SK-N-SH (cell line): ENCODE results near the gene HIRA. TPM values are rescaled to one million over a fixed set of nuclear protein-coding genes. Genes with fewer than 3 reads are reported as not detected.

Source experiments
- CTCF ChIA-PET: fragments of 300-600, 350-600 bp; formaldehyde crosslinking; extraction: SDS; loops from one replicate; lab custom pipeline; 2021; lab: Yijun Ruan, JAX
- POLR2A ChIA-PET: fragments of 350-600 bp; sonication (Branson Sonifier 250); formaldehyde crosslinking; extraction: SDS; loops from one replicate; lab custom pipeline; 2020; ENCODE audit warnings: antibody characterized with exemption, inconsistent platforms; lab: Yijun Ruan, JAX
- DNase-seq: peaks from one replicate; pipeline ENCODE4 v3.0.0; 2012
- H2AFZ ChIP-seq: fragments of 200-600 bp; sonication (generic); 2 replicates; pipeline ENCODE4 v1.8.1; 2016; ENCODE audit warnings: antibody characterized with exemption, mild to moderate bottlenecking, low read depth
- H3F3A ChIP-seq: fragments of 200-600 bp; sonication (generic); replicated peaks from 2 replicates; pipeline ENCODE3; 2016; ENCODE audit warnings: antibody characterized with exemption, mild to moderate bottlenecking; ENCODE audit not compliant: insufficient read depth
- H3K27ac ChIP-seq, 2 experiments: fragments of 200-500 bp in 1 of 2; fragments of 200-600 bp in 1 of 2; sonication (Bioruptor generic) in 1 of 2; sonication (generic), shearing (Covaris generic) in 1 of 2; 2 replicates each; pipeline versions ENCODE4 v1.5.1 to v1.6.1; 2014 to 2016; ENCODE audit warnings: low read depth in 2 of 2, inconsistent platforms in 1 of 2, low read length in 1 of 2, mild to moderate bottlenecking in 1 of 2, mixed read lengths in 1 of 2
- H3K27me3 ChIP-seq: fragments of 200-600 bp; sonication (generic), shearing (Covaris generic); 2 replicates; pipeline ENCODE4 v1.6.1; 2016; ENCODE audit warnings: mixed run types; ENCODE audit not compliant: insufficient read depth
- H3K36me3 ChIP-seq, 2 experiments: fragments of 200-500 bp in 1 of 2; fragments of 200-600 bp in 1 of 2; sonication (Bioruptor generic) in 1 of 2; sonication (generic) in 1 of 2; replicated peaks in 1 of 2; 2 replicates each; pipeline versions ENCODE3 to v1.5.1; 2014 to 2016; ENCODE audit warnings: low read length in 1 of 2, mild to moderate bottlenecking in 1 of 2; ENCODE audit not compliant: insufficient read depth in 2 of 2, control insufficient read depth in 1 of 2
- H3K4me1 ChIP-seq, 2 experiments: fragments of 200-500 bp in 1 of 2; fragments of 200-600 bp in 1 of 2; sonication (Bioruptor generic) in 1 of 2; sonication (generic), shearing (Covaris generic) in 1 of 2; 2 replicates each; pipeline versions ENCODE4 v1.5.1 to v1.6.1; 2014 to 2016; ENCODE audit warnings: low read depth in 1 of 2, low read length in 1 of 2, mixed run types in 1 of 2; ENCODE audit not compliant: insufficient read depth in 2 of 2, control insufficient read depth in 1 of 2
- H3K4me2 ChIP-seq: fragments of 200-600 bp; sonication (generic), shearing (Covaris generic); 2 replicates; pipeline ENCODE4 v1.6.1; 2017; ENCODE audit warnings: mixed run types
- H3K4me3 ChIP-seq, 2 experiments: fragments of 200-500 bp in 1 of 2; fragments of 200-600 bp in 1 of 2; sonication (Bioruptor generic) in 1 of 2; sonication (generic), shearing (Covaris generic) in 1 of 2; 2 replicates each; pipeline versions ENCODE4 v1.5.1 to v1.8.1; 2014 to 2016; ENCODE audit warnings: low read depth in 2 of 2, inconsistent platforms in 1 of 2, low read length in 1 of 2, mild to moderate bottlenecking in 1 of 2, mixed read lengths in 1 of 2, moderate library complexity in 1 of 2
- H3K79me2 ChIP-seq: fragments of 200-600 bp; sonication (generic); 2 replicates; pipeline ENCODE4 v1.8.1; 2017; ENCODE audit warnings: mild to moderate bottlenecking; ENCODE audit not compliant: insufficient read depth
- H3K9ac ChIP-seq: fragments of 200-600 bp; sonication (generic); 2 replicates; pipeline ENCODE4 v1.6.1; 2017; ENCODE audit warnings: mixed run types
- H3K9me2 ChIP-seq: fragments of 200-600 bp; sonication (generic); 2 replicates; pipeline ENCODE4 v1.6.1; 2017; ENCODE audit warnings: mixed run types
- H3K9me3 ChIP-seq: fragments of 200-600 bp; sonication (generic); 2 replicates; pipeline ENCODE4 v1.6.1; 2017; ENCODE audit warnings: mixed run types, mild to moderate bottlenecking, moderate library complexity
- H4K20me1 ChIP-seq: fragments of 200-600 bp; sonication (generic); 2 replicates; pipeline ENCODE4 v1.6.1; 2017; ENCODE audit warnings: mild to moderate bottlenecking, mixed run types; ENCODE audit not compliant: insufficient read depth
- ELF1 ChIP-seq: IDR thresholded peaks from 2 replicates; pipeline ENCODE4 v1.4.0; 2012
- EP300 ChIP-seq, 2 experiments: IDR thresholded peaks; 2 replicates each; pipeline versions ENCODE4 v1.4.0 to v1.6.1; 2012; ENCODE audit warnings: borderline replicate concordance in 1 of 2, low read depth in 1 of 2, low read length in 1 of 2
- FOSL2 ChIP-seq: IDR thresholded peaks from 2 replicates; pipeline ENCODE4 v1.4.0; 2012; ENCODE audit warnings: low read depth, mild to moderate bottlenecking, moderate library complexity, borderline replicate concordance
- MEF2A ChIP-seq: IDR thresholded peaks from 2 replicates; pipeline ENCODE4 v1.4.0; 2012; ENCODE audit warnings: low read depth, borderline replicate concordance
- MXI1 ChIP-seq: IDR thresholded peaks from 2 replicates; pipeline ENCODE4 v1.6.1; 2012; ENCODE audit warnings: mild to moderate bottlenecking, low read depth, low read length, improper control_type of control experiment
- NRF1 ChIP-seq: IDR thresholded peaks from 2 replicates; pipeline ENCODE4 v1.6.1; 2012; ENCODE audit warnings: low read depth, mild to moderate bottlenecking, low read length
- RCOR1 ChIP-seq: fragments of 150-350 bp; IDR thresholded peaks from 2 replicates; pipeline ENCODE4 v1.6.1; 2017; ENCODE audit warnings: antibody characterized with exemption, low read length
- SIN3A ChIP-seq: IDR thresholded peaks from 2 replicates; pipeline ENCODE4 v1.6.1; 2012; ENCODE audit warnings: low read depth, mild to moderate bottlenecking, low read length, moderate library complexity, borderline replicate concordance
- USF1 ChIP-seq: IDR thresholded peaks from 2 replicates; pipeline ENCODE4 v1.4.0; 2012; ENCODE audit warnings: low read depth, borderline replicate concordance
- USF2 ChIP-seq: fragments of 150-350 bp; IDR thresholded peaks from 2 replicates; pipeline ENCODE4 v1.6.1; 2017; ENCODE audit warnings: antibody characterized with exemption, low read length, low read depth, borderline replicate concordance
- WGBS: methylation state at CpG from one replicate; pipeline ENCODE4 v1.1.6; 2017; ENCODE audit warnings: low lambda C conversion rate; 5-methylcytosine and 5-hydroxymethylcytosine counted together
- polyA plus RNA-seq, 3 experiments: library from polyadenylated mRNA; depleted of rRNA; stranded (reverse); fragments of >200 nt; gene quantifications; 2 replicates each; pipeline ENCODE4 v1.2.3, GENCODE V29; 2012

Gene HIRA
- polyA plus RNA-seq, 1 of the 3 experiments (the other 2 are of a cell fraction), result 21.0 TPM

- Histone ChIP-seq H3K27ac (no peak overlapping the region), H3K9me2 (no peaks in the 10 kb centered on the region), H3K79me2 (peaks cover 69% of the 10 kb centered on the region), H3K4me2 (no peak overlapping the region), H3K36me3 (peaks cover 18 to 20% of the 10 kb centered on the region in 2 experiments), H2AFZ (no peak overlapping the region), H3K27me3 (no peaks in the 10 kb centered on the region), H4K20me1 (peaks cover 14% of the 10 kb centered on the region; the same call in 1 of the 2 replicates), H3K9ac (no peak overlapping the region), H3K4me1 (peaks cover 0 to 25% of the 10 kb centered on the region in 2 experiments; a peak in 2 of 4 replicates), H3F3A (no peaks in the 10 kb centered on the region), H3K9me3 (no peaks in the 10 kb centered on the region), H3K4me3 (no peak overlapping the region)
- POLR2A ChIA-PET, result no interaction called here
- CTCF ChIA-PET, result no interaction called here
- TF ChIP-seq RCOR1, result no peak
- TF ChIP-seq NRF1, result no peak
- TF ChIP-seq USF1, result no peak
- no peak for TF ChIP-seq MXI1
- TF ChIP-seq SIN3A, result no peak
- TF ChIP-seq MEF2A, result no peak
- no peak for TF ChIP-seq ELF1
- no peak for TF ChIP-seq USF2
- WGBS, result 98% methylated on average over 4 of the region's 4 CpGs
- DNase-seq, result no peak
These were observed 19.1 kb downstream of the HIRA start for GRCh38 chr22:19412478-19412877.

GRCh38 chr22:19411690-19412045 is 19.9 kb downstream of the HIRA start:
- CTCF ChIA-PET, result no interaction called here
- Histone ChIP-seq H3K27me3 (no peaks in the 10 kb centered on the region), H3K9me2 (no peaks in the 10 kb centered on the region), H3K9ac (no peak overlapping the region), H3K4me1 (peaks cover 0 to 32% of the 10 kb centered on the region in 2 experiments; a peak in 2 of 4 replicates), H3K79me2 (peaks cover 61% of the 10 kb centered on the region), H3K4me2 (no peak overlapping the region), H3F3A (no peaks in the 10 kb centered on the region), H3K27ac (peak overlapping the region in 1 of 2 experiments; percentile 19; a peak in 1 of 4 replicates), H3K4me3 (no peak overlapping the region), H3K36me3 (peaks cover 25 to 26% of the 10 kb centered on the region in 2 experiments), H4K20me1 (peaks cover 14% of the 10 kb centered on the region; the same call in 1 of the 2 replicates), H3K9me3 (no peaks in the 10 kb centered on the region), H2AFZ (no peak overlapping the region)
- POLR2A ChIA-PET, result no interaction called here
- no peak for DNase-seq
- TF ChIP-seq EP300 (IDR thresholded peaks at IDR 0.05; ENCODE audit: borderline replicate concordance in 1 of 2, low read depth in 1 of 2, low read length in 1 of 2), result no peak
- TF ChIP-seq FOSL2, result no peak
- TF ChIP-seq MXI1, result no peak
- TF ChIP-seq MEF2A, result no peak
- WGBS, result 89% methylated on average over 1 of the region's 1 CpG
